Stimulated activated CD8-positive, alpha-beta memory T cell treated with anti-CD3 and anti-CD28 coated beads, Interleukin-15, amount 100 ng/mL, for 48 hours (primary cell): Measurements from ENCODE around the gene GNL3.
"Not testable (repeated sequence)": the region's sequence is repeated elsewhere in the genome, so short reads cannot be mapped to it uniquely, and the experiment has no call there.

Experiments
- DNase-seq, 2 donors: peaks; one replicate each; pipeline ENCODE4 v3.0.0-alpha.2; 2020; ENCODE audit warnings: low read depth in 2 of 2

GNL3 gene

DNA sequence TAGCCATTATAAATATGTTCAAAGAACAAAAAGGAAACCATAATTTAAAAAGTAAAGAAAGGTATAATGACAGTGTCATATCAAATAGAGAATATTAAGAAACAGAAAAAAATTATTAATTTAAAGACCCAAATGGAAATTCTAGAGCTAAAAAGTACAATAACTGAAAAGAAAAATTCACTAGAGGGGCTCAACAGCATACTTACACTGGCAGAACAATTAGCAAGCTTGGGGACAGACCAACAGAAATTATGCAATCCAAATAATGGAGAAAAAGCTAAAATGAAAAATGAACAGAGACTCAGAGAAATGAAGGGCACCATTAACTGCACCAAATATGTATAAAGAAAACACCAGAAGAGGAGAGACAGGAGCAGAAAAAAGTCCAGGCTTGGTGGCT is 33.8 kb downstream of the GNL3 start:
- no peak for DNase-seq

GRCh38 chr3:52721002-52721729 is 35.3 kb downstream of the GNL3 start:
- no peak for DNase-seq

DNA sequence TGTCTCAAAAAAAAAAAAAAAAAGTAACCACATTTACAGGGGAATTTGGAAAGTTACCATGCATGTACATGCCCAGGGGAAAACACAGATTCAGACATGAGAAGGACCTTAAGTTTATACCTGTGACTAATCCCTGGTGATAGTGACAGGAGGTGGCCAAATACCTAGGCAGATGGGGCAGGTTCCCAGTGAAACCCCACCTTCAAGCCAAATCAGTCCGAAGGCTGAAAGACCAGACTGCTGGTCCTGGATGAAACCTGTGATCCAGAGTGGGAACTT is 35.8 kb downstream of the GNL3 start:
- no peak for DNase-seq

DNA sequence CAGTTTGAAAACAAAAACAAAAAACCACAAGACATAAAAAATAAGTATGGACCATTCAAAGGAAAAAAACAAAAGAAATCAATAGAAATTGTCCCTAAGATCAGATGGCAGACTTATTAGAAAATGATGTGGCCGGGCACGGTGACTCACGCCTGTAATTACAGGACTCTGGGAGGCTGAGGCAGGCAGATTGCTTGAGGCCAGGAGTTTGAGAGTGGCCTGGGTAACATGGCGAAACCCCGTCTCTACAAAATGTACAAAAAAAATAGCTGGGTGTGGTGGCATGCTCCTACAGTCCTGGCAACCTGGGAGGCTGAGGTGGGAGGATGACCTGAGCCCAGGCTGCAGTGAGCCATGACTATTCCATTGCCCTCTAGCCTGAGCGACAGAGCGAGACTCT is 36.7 kb downstream of the GNL3 start:
- DNase-seq, result no peak

- DNase-seq, result no peak
Observed at GRCh38 chr3:52723935-52724334, 38.1 kb downstream of the GNL3 start.

DNA sequence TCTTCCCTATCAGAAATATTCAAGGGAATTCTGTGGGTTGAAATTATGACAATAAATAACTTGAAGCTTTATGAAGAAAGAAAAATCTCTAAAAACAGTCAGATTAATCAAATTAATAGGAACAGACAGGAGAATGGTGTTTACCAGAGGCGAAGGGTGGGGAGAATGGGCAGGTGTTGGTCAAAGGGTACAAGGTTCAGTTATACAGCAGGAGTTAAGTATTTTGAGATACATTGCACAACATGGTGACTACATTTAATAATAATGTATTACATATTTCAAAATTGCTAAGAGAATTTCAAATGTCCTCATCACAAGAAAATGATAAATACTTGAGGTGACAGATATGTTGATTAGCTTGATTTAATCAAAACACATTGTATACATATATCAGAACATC is 38.7 kb downstream of the GNL3 start:
- DNase-seq, result no peak

DNA sequence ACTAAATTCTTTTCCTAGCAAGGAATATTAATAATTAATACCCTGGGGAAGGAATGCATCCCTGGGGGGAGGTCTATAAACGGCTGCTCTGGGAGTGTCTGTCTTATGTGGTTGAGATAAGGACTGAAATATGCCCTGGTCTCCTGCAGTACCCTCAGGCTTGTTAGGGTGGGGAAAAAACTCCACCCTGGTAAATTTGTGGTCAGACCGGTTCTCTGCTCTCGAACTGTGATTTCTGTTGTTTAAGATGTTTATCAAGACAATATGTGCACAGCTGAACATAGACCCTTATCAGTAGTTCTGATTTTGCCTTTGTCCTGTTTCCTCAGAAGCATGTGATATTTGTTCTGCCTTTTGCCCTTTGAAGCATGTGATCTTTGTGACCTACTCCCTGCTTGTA is 42.9 kb downstream of the GNL3 start:
- not testable (repeated sequence) for DNase-seq

DNA sequence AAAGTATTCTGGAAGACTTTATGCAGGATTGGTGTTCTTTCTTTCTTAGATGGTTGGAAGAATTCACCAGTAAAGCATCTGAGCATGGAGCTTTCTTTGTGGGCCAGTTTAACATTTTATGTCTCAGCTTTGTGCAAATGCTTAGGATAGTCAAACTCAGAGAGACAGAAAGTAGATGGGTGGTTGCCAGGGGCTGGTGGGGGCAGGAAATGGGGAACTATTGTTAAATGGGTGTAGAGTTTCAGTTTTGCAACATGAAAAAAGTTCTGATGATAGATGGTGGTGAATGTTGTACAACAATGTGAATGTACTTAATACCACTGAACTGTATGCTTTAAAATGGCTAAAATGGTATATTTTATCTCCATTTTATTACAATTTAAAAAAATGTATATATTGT is 44.8 kb downstream of the GNL3 start:
- no peak for DNase-seq

GRCh38 chr3:52731590-52731989 is 45.8 kb downstream of the GNL3 start:
- DNase-seq, result no peak

GRCh38 chr3:52733256-52733891 is 47.5 kb downstream of the GNL3 start:
- no peak for DNase-seq

DNA sequence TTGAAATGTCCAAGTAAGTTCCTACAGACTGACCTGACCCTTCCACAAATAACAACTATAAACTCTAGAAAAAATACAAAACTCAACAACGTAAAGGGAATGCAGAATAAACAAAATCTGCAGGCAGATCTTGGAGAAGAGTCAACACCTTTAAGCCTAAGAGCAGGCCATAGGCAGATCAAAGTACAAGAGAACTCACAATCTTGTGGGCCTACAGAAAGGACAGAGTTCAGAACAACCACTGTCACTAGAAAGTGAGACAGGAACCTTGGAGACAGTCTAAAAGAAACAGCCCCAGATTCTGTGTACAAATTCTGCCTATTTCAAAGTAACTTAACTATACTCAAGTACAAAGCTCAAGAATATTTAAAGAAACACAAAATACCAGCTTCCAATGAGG is 53.9 kb downstream of the GNL3 start:
- no peak for DNase-seq

- no peak for DNase-seq
Observed at GRCh38 chr3:52742418-52743041, 56.7 kb downstream of the GNL3 start.

DNA sequence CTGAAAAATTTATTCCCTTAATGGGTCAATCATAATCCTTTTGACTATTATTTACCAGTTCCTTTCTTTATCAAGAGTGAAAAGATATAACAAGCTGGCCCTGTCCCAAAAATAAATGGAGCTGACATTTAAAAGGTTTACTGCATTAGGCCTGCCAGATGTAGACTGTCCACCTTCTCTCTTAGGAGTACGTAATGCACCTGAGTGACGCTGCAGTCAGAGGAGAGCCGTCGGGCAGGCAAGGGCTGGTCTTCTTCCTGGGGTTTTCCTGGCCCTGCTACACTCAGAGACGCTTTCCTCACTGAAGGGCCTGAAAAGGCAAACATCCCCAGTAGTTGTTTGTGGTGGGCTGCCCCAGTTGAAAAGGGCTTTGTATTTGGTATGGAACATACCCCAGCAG is 57.3 kb downstream of the GNL3 start:
- no peak for DNase-seq

GRCh38 chr3:52743721-52744120 is 57.9 kb downstream of the GNL3 start:
- DNase-seq, result no peak
